Measurements from ENCODE around the gene PTTG1IP2.

PTTG1IP2 gene

GRCh38 chr7:90538405-90538804, 69.0 kb downstream of the PTTG1IP2 start:
- no peak for DNase-seq
- intact Hi-C loops (cut with DNase I), result no loop called here

- DNase-seq, result no peak
- intact Hi-C loops (cut with DNase I), result no loop called here
Measured at GRCh38 chr7:90540406-90540805, 71.0 kb downstream of the PTTG1IP2 start.

GRCh38 chr7:90551036-90551435, 81.6 kb downstream of the PTTG1IP2 start:
- intact Hi-C loops (cut with DNase I), result no loop called here
- DNase-seq, result no peak

- DNase-seq, result no peak
- intact Hi-C loops (cut with DNase I), result no loop called here
Measured at GRCh38 chr7:90552521-90552920, 83.1 kb downstream of the PTTG1IP2 start.

GRCh38 chr7:90560730-90561129, 91.3 kb downstream of the PTTG1IP2 start:
- intact Hi-C loops (cut with DNase I), result no loop called here
- DNase-seq, result no peak

All from head of caudate nucleus (tissue), 42 donors.